Measurements from ENCODE around the gene NDUFAB1.
"Not testable (repeated sequence)": the region's sequence is repeated elsewhere in the genome, so short reads cannot be mapped to it uniquely, and the experiment has no call there.

The NDUFAB1 gene

GRCh38 chr16:23584186-23585076, 11.7 kb downstream of the NDUFAB1 start:
- DNase-seq (ENCODE audit: low read depth) = no peak
- no peak overlapping the region for H3K4me3 ChIP-seq (ENCODE audit: low read length)
- TF ChIP-seq CTCF (IDR thresholded peaks at IDR 0.05; ENCODE audit: insufficient read depth, low read depth, low read length, missing control alignments) = no peak

- DNase-seq (ENCODE audit: low read depth) = not testable (repeated sequence)
Observed at GRCh38 chr16:23583271-23583670, 12.8 kb downstream of the NDUFAB1 start.

GRCh38 chr16:23581764-23582163, 14.4 kb downstream of the NDUFAB1 start:
- no peak overlapping the region for H3K4me3 ChIP-seq (ENCODE audit: low read length)
- TF ChIP-seq CTCF (IDR thresholded peaks at IDR 0.05; ENCODE audit: insufficient read depth, low read depth, low read length, missing control alignments) = no peak

More at GRCh38 chr16:23583271-23583670, 12.8 kb downstream of the NDUFAB1 start:
- not testable (repeated sequence) for H3K4me3 ChIP-seq (ENCODE audit: low read length)

GRCh38 chr16:23580391-23580790, 15.7 kb downstream of the NDUFAB1 start:
- H3K4me3 ChIP-seq (ENCODE audit: low read length) = no peak overlapping the region
- no peak for TF ChIP-seq CTCF (IDR thresholded peaks at IDR 0.05; ENCODE audit: insufficient read depth, low read depth, low read length, missing control alignments)
- DNase-seq (ENCODE audit: low read depth) = no peak

More at GRCh38 chr16:23581764-23582163, 14.4 kb downstream of the NDUFAB1 start:
- no peak for DNase-seq (ENCODE audit: low read depth)

- no peak for DNase-seq (ENCODE audit: low read depth)
- H3K4me3 ChIP-seq (ENCODE audit: low read length) = no peak overlapping the region
- TF ChIP-seq CTCF (IDR thresholded peaks at IDR 0.05; ENCODE audit: insufficient read depth, low read depth, low read length, missing control alignments) = no peak
Observed at GRCh38 chr16:23579371-23579770, 16.7 kb downstream of the NDUFAB1 start.

GRCh38 chr16:23578101-23578830, 17.9 kb downstream of the NDUFAB1 start:
- H3K4me3 ChIP-seq (ENCODE audit: low read length) = no peak overlapping the region
- TF ChIP-seq CTCF (IDR thresholded peaks at IDR 0.05; ENCODE audit: insufficient read depth, low read depth, low read length, missing control alignments) = no peak
- peak; percentile 41 for DNase-seq (ENCODE audit: low read depth)

GRCh38 chr16:23577493-23577892, 18.6 kb downstream of the NDUFAB1 start:
- DNase-seq (ENCODE audit: low read depth) = no peak
- no peak overlapping the region for H3K4me3 ChIP-seq (ENCODE audit: low read length)
- no peak for TF ChIP-seq CTCF (IDR thresholded peaks at IDR 0.05; ENCODE audit: insufficient read depth, low read depth, low read length, missing control alignments)
